Measurements from ENCODE around the gene DENND1A.

DNA sequence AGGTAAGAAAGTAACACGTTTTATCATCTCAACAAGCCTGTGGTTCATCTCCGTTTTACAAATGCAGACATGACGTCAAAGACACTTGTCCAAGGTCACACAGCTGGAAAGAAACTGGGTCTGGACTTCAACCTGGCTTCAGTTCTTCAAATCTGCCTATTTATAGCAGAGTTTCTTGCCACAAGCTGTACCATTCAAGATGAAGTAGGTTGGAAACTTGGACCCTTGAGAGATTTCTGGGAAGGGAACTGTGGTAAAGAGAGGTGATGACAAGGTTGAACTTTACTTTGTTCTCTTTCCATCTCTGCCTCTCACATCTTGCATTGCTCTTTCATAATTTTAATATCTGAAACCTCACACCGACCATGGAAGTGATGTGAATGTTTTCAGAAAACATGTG lies 29.9 kb upstream of the DENND1A start:
- TF ChIP-seq, protein P1, sequence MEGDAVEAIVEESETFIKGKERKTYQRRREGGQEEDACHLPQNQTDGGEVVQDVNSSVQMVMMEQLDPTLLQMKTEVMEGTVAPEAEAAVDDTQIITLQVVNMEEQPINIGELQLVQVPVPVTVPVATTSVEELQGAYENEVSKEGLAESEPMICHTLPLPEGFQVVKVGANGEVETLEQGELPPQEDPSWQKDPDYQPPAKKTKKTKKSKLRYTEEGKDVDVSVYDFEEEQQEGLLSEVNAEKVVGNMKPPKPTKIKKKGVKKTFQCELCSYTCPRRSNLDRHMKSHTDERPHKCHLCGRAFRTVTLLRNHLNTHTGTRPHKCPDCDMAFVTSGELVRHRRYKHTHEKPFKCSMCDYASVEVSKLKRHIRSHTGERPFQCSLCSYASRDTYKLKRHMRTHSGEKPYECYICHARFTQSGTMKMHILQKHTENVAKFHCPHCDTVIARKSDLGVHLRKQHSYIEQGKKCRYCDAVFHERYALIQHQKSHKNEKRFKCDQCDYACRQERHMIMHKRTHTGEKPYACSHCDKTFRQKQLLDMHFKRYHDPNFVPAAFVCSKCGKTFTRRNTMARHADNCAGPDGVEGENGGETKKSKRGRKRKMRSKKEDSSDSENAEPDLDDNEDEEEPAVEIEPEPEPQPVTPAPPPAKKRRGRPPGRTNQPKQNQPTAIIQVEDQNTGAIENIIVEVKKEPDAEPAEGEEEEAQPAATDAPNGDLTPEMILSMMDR (IDR thresholded peaks at IDR 0.05; ENCODE audit: low read depth, low read length, missing input control) = no peak
- TF ChIP-seq, protein P2, sequence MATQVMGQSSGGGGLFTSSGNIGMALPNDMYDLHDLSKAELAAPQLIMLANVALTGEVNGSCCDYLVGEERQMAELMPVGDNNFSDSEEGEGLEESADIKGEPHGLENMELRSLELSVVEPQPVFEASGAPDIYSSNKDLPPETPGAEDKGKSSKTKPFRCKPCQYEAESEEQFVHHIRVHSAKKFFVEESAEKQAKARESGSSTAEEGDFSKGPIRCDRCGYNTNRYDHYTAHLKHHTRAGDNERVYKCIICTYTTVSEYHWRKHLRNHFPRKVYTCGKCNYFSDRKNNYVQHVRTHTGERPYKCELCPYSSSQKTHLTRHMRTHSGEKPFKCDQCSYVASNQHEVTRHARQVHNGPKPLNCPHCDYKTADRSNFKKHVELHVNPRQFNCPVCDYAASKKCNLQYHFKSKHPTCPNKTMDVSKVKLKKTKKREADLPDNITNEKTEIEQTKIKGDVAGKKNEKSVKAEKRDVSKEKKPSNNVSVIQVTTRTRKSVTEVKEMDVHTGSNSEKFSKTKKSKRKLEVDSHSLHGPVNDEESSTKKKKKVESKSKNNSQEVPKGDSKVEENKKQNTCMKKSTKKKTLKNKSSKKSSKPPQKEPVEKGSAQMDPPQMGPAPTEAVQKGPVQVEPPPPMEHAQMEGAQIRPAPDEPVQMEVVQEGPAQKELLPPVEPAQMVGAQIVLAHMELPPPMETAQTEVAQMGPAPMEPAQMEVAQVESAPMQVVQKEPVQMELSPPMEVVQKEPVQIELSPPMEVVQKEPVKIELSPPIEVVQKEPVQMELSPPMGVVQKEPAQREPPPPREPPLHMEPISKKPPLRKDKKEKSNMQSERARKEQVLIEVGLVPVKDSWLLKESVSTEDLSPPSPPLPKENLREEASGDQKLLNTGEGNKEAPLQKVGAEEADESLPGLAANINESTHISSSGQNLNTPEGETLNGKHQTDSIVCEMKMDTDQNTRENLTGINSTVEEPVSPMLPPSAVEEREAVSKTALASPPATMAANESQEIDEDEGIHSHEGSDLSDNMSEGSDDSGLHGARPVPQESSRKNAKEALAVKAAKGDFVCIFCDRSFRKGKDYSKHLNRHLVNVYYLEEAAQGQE (IDR thresholded peaks at IDR 0.05) = no peak
- no peak for TF ChIP-seq JUND (IDR thresholded peaks at IDR 0.05)
- TF ChIP-seq FOXA1 (IDR thresholded peaks at IDR 0.05) = no peak
- TF ChIP-seq, protein P3, sequence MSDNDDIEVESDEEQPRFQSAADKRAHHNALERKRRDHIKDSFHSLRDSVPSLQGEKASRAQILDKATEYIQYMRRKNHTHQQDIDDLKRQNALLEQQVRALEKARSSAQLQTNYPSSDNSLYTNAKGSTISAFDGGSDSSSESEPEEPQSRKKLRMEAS (IDR thresholded peaks at IDR 0.05) = no peak
- no peak for TF ChIP-seq YY1 (IDR thresholded peaks at IDR 0.05)
